Stimulated activated naive CD4-positive, alpha-beta T cell treated with Interleukin-2 at 50 U/mL for 16 hours (primary cell): ENCODE measurements around the gene HOXC5.

ENCODE experiments used
- DNase-seq: peaks from one replicate; lab custom pipeline; 2025; lab: John Stamatoyannopoulos, UW

The HOXC5 gene

DNA sequence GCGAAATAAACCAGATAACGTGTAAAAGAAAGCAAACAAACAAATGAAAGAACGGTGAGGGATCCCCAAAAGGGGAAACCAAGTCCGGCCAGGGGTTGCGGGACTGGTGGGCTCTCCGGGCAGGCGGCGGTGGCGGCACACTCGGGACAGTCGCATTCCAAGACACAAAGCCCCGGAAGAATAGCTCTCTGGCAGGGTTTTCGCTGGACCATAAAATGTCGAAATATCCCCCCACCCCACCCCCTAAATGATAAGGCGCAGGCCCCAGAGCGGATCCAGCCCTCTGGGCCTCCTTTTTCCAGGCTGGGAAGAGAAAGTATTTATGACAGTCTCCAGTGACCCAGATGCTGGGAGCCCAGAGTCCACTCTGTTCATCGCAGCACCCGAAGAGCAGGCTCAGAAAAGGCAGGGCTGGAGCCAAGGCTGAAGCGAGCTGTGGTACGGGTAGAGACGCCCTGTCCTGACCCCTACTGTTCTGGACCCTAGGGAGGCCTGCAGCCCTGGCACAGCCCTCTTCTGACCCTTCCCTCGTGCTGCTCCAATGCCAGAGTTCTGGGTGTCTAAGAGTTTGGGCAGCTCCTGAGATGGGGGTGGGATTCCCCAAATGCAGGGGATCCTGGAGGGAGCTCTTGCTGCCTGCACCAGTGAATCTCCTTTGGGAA lies 26.2 kb upstream of the HOXC5 start:
- DNase-seq: no peak

DNA sequence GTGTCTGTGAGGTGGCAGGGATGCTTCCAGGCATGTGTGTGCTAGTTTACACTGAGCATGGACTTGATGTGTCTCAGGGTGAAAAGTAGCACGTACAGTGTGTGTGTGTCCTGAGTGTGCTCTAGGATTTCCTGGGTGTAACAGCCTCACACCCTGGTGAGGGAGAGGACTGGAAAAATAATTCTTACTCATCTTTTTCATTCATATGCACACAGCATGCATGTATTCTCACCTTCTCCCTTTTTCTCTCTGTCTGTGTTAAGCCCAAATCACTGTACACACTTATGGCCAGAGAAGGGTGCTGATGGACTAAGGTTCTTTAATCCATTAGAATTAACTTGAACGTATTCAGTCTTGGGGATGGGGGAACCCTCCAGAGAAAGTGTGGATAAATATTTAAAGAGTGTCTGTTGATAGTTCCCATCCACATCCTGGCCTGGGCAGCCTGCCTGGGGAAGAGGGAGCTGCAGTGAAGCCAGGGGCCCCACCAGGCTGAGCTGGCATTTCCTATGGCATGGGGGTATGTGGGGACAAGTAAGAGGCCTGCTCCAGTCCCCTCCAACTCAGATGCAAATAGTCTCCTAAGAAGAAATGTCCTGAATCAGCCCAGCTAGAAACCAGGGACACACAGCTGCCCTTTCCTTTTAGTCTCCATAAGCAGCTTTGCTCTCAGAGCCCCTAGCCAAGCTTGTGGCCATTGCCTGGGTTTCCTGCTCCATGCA lies 25.2 kb upstream of the HOXC5 start:
- DNase-seq: no peak

DNA sequence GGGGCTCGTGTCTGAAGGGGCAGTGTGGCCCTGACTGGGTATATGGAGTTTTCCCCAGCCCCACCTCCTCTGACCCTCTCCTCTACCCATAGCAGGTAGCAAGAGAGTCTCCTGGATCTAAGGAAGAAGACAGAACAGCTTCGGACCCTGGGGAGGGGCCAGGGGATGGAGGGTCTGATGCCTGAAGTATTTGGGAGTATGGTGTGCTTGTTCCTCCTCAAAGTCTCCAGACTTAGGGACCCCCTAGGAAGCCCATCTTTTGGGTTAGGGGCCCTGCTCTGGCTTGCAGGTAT lies 24.6 kb upstream of the HOXC5 start:
- DNase-seq: no peak

DNA sequence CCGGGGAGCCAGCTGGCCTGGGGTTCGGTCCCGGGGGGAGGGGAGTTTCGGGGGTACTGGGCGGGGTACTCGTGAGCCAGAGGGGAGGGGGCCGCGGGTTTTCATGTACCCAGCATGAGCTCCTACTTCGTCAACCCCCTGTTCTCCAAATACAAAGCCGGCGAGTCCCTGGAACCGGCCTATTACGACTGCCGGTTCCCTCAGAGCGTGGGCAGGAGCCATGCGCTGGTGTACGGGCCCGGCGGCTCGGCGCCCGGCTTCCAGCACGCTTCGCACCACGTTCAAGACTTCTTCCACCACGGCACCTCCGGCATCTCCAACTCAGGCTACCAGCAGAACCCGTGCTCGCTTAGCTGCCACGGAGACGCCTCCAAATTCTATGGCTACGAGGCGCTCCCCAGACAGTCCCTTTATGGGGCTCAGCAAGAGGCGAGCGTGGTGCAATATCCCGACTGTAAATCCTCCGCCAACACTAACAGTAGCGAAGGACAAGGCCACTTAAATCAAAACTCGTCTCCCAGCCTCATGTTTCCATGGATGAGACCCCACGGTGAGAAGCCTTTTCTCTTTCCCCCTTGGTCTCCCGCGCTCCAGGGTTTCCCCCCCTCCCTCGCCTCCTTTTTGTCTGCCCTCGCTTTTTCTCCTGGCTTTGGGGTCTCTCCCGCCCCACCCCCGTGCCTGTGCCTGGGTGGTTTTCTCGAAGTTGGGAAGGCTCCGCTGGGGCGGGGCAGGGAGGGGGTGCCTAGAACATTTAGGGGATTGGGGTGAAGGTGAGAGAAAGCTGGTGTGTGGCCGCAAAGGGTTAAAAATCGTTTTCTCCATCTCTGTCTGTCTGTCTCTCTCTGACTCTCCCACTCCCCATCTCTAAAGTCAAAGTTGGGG lies 23.4 kb upstream of the HOXC5 start:
- no peak for DNase-seq

DNA sequence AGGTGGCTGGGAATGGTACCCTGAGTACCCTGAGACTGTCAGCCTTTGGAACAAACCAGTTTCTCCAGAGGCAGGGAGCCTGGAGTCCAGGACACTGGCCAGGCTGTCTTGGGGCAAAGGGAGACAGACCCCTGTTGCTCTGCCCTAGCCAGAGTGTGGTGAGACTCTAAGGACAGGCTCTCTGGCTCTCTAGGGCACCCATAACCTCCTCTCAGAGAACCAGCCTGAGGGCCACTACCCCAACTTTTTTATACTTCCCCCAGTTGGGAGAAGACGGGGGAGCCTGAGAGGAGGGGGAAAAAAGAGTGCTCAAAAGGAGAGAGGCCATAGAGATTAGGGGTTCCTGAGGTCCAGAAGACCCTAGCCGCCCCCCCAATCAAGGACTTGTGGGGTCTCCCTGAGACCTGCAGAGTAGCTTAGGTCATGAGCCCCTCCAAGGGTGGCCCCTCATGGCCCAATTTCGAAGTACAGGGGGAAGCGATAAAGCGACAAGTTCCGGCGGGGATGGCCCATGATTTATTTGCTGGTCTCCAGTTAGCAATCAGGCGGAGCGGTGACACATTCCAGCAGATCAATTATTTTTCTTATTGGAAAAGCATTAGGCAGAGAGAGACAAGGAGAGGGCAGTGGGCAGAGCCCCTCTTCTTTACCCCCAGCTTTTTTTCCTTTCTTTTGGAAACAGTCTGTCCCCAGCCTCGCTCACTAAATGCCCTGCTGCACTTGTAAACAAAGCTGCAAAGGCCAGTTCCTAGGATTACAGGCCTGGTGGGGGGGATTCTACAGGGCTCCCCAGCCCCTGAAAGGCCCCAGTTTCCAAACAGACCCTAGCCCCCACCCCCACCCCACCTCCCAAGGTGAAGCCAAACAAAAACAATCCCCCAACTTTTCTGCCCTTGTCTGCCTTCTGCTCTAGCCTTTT lies 22.5 kb upstream of the HOXC5 start:
- no peak for DNase-seq

GRCh38 chr12:54010972-54011664 lies 21.7 kb upstream of the HOXC5 start:
- DNase-seq: no peak

- no peak for DNase-seq
Observed at GRCh38 chr12:54011665-54012532, 21.0 kb upstream of the HOXC5 start.

DNA sequence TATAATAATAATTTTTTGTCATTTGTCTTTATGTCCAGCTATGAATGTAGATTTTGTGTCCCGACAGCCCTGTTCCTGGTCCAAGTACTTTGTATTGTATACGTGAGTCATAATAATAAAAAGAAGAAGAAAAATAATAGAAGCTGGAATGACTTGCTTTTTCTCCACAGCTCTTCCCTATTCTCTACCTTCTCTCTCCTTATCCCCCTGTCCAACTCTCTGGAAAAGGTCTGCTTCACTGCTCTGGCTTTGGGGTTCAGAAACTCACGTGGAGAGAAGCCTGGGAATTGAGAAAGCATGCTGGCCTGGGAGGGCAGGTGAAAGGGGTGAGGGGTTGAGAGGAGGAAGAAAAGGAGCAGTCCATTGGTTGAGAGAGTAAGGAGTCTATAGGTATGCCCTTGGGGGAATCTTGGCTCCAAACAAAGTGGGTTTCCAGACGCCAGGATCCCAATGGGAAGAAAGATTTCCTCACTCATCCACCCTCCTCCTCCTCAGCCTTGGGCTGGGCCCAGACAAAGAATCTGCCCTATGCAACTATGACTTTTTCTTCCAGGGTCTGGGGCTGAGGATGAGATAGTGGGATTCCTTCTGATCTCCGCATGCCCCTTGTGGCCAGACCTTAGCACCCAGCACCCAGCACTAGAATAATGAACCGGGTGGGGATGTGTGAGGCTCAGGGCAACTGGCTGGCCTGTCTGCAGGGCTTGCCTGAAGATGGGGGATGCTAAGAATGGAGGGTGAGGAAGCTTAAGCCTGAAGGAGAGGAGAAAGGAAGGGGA lies 20.0 kb upstream of the HOXC5 start:
- DNase-seq: no peak

GRCh38 chr12:54014377-54015017 lies 18.4 kb upstream of the HOXC5 start:
- DNase-seq: no peak

- no peak for DNase-seq
Observed at GRCh38 chr12:54015018-54015931, 17.6 kb upstream of the HOXC5 start.

DNA sequence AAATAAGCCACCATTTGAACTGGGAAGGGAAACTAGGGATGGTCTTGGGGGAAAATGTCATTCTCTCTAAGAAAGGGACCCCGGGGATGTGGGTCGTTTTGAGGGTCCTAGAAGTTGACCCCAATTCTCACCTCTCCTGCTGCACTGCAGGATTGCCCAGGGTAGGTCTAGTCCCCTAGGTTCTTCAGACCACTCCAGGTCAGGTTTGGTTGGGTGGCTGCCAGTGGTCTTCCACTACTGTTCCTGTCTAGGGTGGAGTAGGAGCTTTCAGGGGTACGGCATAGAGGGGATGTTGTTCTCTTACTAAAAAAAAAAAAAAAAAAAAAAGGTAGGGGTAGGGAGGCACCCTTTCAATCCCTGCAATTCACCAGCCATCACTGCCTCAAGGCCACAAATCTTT lies 16.8 kb upstream of the HOXC5 start:
- DNase-seq: no peak

GRCh38 chr12:54016478-54016964 lies 16.3 kb upstream of the HOXC5 start:
- no peak for DNase-seq

- no peak for DNase-seq
Observed at GRCh38 chr12:54017027-54017788, 15.6 kb upstream of the HOXC5 start.

DNA sequence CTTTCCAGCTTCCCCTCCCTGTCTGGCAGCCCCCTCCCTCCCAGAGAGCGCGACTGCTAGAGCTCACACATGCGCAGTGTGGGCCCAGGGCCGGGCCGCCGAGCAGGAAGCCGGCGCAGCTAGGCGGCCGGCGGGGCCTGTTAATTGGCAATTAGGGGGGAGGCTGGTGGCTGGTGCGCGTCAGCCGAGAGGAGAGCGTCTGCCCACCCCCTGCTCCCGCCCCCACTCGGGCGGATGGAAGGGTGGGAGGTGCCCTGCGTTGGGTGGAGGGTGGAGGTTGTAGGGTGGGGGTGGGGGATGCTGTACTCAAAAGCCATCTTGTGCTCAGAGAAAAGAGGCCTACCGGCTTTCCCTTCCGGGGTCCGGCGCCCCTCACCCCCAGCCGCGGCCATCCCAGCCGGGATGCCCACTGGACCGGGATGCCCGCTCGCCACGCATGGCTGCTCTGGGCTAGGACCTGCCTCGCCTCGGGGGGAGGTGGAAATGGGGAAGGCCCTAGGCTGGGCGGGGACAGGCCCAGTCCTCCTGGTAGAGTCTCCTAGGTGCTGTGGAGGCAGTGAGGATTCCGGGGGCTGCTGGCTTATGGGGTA lies 14.9 kb upstream of the HOXC5 start:
- peak; percentile 60 for DNase-seq

DNA sequence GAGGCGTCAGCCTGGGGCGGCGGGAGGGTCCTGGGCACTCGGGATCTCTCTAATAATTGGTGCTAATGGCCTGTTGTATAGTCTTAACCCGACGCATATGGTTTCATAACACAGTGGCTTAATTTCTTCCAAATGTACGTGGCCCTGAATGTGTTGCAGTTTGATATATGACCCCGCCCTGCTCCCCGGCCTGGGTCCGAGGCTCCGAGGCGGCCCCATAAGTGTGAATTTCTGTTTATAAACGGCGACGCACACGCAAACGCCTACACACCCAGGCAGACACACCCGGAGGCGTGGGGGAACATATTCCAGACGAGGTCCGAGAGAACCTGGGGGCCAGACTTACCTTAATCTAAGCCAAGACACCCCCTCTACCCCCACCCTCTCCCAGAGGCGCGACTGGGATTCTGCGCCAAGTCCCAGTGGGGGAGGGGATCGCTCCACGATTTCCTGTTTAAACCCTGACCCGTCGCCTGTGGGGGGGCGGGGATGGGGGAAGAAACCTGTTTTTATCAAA lies 14.3 kb upstream of the HOXC5 start:
- no peak for DNase-seq

DNA sequence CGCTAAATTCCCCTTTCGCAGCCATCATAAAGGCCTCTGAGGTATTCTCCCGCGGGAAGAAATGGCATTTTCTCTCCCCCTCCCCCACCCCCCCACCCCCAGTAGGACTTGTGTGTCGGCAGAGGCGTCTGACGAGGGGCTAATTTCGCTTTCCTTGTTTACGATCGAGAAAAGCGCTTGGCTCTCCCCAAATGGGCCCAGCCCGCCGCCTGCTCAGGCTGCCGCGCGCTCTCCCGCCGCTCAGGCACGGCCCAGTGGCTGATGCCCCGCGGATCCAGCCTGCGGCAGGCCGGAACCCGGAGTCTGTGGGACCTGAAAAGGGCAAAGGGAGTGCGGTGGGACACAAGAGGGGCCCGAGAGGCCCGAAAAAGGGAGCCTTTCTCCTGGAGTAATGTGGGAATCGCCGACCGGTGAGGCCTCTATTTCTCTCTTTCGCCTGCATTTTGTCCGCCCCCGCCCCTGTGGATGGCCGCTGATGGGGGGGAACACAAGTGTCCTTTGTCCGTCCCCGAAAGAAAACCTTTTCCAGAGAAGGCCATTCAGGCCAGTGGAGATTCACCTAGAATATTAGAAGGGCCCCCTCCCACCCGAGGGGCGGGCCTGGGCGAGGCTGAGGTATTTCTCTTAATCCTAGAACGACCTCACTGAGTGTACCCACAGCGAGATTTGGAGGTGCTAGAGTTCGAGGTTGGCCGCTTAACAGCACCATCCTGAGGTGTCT lies 13.6 kb upstream of the HOXC5 start:
- DNase-seq: no peak
